Fibroblast of mammary gland (primary cell): Measurements from ENCODE around the gene FRS2.

ENCODE experiments used
- DNase-seq: peaks from one replicate; pipeline ENCODE4 v3.0.0-alpha.2; 2010; ENCODE audit warnings: low read depth
- H3K4me3 ChIP-seq: 2 replicates; pipeline ENCODE4 v1.5.1; 2011; ENCODE audit warnings: low read depth, mild to moderate bottlenecking, low read length, moderate library complexity; ENCODE audit not compliant: control insufficient read depth
- TF ChIP-seq, protein P1 (sequence below): conservative IDR thresholded peaks from 2 replicates; pipeline ENCODE4 v1.5.1; 2011; ENCODE audit warnings: low read depth, low read length, inconsistent platforms; ENCODE audit not compliant: control insufficient read depth, insufficient read depth

FRS2 gene

DNA sequence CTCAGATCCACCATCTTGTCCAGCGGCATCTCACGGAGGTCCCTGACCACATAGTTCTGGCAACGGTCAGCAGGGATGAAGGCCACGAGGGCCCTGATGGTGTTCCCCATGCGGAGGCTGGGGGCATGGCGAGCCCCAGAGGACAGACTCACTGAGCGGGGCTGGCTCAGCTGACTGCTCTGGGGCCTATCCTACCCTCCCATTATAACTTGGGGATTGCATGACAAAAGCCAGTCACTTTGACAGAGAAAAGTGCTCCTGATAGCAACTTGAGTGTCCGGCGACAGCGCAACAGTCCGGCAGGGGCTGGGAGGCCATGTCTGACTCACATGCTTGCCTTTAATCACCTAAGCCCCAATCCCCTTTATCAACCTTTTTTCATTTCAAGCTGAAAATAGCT is 140.5 kb downstream of the FRS2 start, which contains the start of gene LRRC10:
Gene LRRC10 (minus strand): TSS at position 179 of the 400 bp plus-strand sequence. CDS start 69 bp downstream, at position 110.
- TF ChIP-seq, protein P1, sequence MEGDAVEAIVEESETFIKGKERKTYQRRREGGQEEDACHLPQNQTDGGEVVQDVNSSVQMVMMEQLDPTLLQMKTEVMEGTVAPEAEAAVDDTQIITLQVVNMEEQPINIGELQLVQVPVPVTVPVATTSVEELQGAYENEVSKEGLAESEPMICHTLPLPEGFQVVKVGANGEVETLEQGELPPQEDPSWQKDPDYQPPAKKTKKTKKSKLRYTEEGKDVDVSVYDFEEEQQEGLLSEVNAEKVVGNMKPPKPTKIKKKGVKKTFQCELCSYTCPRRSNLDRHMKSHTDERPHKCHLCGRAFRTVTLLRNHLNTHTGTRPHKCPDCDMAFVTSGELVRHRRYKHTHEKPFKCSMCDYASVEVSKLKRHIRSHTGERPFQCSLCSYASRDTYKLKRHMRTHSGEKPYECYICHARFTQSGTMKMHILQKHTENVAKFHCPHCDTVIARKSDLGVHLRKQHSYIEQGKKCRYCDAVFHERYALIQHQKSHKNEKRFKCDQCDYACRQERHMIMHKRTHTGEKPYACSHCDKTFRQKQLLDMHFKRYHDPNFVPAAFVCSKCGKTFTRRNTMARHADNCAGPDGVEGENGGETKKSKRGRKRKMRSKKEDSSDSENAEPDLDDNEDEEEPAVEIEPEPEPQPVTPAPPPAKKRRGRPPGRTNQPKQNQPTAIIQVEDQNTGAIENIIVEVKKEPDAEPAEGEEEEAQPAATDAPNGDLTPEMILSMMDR, result no peak
- H3K4me3 ChIP-seq, result no peak within 1 kb of the TSS
- DNase-seq, result no peak

DNA sequence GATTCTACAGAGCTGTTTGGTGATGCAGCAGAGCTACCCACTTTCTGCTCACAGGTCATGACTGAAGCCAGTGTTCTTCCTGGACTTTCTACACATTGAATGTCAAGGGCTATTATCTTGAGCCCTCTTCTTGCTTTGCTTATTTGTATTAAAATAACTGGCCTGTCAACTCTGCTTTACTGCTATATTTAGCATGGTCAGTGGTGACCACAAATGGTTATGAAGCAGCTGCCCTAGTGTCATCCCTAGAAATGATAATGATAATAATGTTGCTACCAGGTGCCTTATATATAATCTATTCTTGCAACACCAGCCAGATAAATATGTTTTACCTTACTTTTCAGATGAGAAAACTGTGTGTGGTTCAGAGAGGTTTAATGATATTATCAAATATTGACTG is 143.2 kb downstream of the FRS2 start:
- no peak for DNase-seq
- TF ChIP-seq, protein P1, result no peak
- H3K4me3 ChIP-seq, result no peak overlapping the region

DNA sequence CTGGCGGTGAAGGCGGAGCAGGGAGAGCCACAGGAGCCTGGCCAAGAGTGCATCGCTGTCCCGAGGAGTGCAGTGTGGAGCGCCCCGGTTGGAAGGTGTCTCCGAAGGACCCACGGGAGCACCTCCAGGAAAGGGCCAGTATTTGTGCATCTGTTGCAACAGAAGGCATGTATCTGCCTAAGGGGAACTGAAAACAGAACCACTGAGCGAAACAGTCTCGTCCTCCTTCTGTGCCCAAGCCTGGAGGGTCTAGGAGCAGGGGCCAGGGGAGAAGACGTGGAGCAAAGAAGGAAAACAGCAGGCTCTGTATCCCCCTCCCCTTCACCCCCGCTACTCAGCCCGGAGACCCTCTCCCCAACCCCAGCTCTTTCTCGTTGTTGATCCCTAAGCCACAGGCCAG is 145.8 kb downstream of the FRS2 start:
- no peak for DNase-seq
- TF ChIP-seq, protein P1, result no peak
- H3K4me3 ChIP-seq, result no peak overlapping the region

DNA sequence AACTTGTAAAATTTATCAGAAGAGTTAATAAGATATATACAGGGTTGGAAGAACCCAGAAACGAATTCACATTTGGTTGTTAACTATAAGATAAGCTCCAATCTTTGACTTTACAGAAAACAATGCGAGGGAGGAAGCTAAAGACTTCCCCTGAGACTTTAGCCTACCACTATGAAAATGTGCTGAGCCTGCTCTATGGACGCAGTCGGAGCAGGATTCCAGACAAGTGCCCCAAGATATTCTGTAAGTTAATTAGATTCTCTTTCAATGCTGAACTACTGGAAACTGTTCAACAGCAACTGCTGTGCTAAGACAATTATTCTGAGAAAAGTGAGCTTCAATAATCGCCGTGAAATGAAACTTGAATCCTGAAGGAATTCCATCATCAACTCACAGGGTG is 148.9 kb downstream of the FRS2 start:
- H3K4me3 ChIP-seq, result no peak overlapping the region
- TF ChIP-seq, protein P1, result no peak
- DNase-seq, result no peak

DNA sequence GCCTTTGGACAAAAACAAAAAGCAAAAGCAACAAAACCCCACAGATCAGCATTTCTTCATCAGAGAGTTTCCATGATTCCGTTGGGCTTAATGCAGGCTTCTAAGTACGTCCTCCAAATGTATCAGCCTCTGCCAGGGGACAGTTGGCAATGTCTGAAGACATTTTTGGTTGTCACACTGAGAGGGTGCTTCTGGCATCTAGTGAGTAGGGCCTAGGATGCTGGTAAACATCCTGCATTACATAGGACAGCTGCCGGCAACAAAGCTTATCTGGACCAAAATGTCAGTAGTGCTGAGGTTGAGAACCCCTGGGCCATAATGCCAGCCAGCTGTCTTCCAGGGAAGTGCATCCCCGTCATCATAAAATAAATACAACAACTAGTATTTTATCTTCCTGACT is 149.9 kb downstream of the FRS2 start:
- H3K4me3 ChIP-seq, result no peak overlapping the region
- TF ChIP-seq, protein P1, result no peak
- DNase-seq, result no peak

DNA sequence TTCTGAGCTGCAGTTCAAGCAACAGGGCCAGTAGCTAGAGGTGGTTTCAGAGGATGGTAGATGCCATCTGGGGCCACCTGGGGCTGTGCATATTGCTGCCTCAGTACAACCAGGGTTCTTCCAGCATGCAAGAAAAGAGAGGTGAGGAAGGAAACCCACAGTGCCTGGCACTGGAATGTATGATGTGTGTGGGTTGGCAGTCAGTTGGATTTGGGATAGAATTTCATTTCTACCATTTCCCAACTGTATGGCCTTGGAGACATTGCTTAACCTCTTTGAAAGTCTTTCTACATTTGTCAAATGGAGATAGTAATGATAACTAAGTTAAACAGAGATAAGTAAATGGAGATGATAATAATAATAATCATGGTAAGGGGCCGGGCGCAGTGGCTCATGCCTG is 150.7 kb downstream of the FRS2 start:
- no peak for DNase-seq
- H3K4me3 ChIP-seq, result no peak overlapping the region
- TF ChIP-seq, protein P1, result no peak

DNA sequence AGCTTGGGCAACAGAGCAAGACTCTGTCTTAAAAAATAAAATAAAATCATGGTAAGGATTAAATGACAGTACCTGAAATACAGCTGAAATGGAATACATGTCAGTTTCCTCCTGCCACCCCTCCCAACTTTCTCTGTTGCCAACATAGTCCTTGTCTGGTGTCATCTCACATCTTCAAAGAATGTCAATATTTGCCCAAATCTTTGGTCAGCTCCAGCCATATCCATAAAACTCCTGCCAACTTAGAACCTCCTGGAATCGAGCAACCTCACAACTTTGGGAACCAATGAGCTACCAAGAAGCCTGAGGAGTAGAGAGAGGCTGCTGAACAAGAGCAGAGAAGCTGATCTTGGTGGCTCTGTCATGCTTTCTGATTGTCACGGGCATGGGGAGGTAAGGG is 151.4 kb downstream of the FRS2 start:
- TF ChIP-seq, protein P1, result no peak
- DNase-seq, result no peak
- H3K4me3 ChIP-seq, result no peak overlapping the region
